MM.1S (cell line): ENCODE results near the gene LRPAP1.

Experiments
- CTCF ChIP-seq: fragments of 300-600 bp; sonication (generic); IDR thresholded peaks from 2 replicates; pipeline ENCODE4 v1.5.1; 2016; ENCODE audit warnings: antibody characterized with exemption, low read length, mixed read lengths
- EZH2 ChIP-seq: fragments of 300-600 bp; sonication (generic); optimal IDR thresholded peaks from 2 replicates; pipeline ENCODE3; 2017; ENCODE audit warnings: low read depth, mild to moderate bottlenecking, antibody characterized with exemption, low read length, mixed read lengths
- EZH2phosphoT487 ChIP-seq: fragments of 300-600 bp; sonication (generic); IDR thresholded peaks from 2 replicates; pipeline ENCODE4 v1.6.1; 2018; ENCODE audit warnings: antibody characterized with exemption, low read length

- TF ChIP-seq CTCF (no peak), EZH2 (no peak), EZH2phosphoT487 (no peak)
These were observed 665 bp upstream of the LRPAP1 start for GRCh38 chr4:3532751-3533422.
